Fibroblast of villous mesenchyme (primary cell): ENCODE data around the gene HCRTR2. TPM values are rescaled to one million over a fixed set of nuclear protein-coding genes. Genes with fewer than 3 reads are reported as not detected.
"Not testable (repeated sequence)": the region's sequence is repeated elsewhere in the genome, so short reads cannot be mapped to it uniquely, and the experiment has no call there.

Experiments used
- DNase-seq: peaks from one replicate; pipeline ENCODE4 v3.0.0-alpha.2; 2010; ENCODE audit warnings: low read depth
- H3K4me3 ChIP-seq: 2 replicates; pipeline ENCODE4 v1.5.1; 2011; ENCODE audit warnings: low read depth, mild to moderate bottlenecking, low read length
- total RNA-seq: library from RNA; depleted of rRNA; stranded (reverse); fragments of >200 nt; gene quantifications from 2 replicates; pipeline ENCODE4 v1.2.3, GENCODE V29; 2012
- TF ChIP-seq, protein P1 (sequence below): IDR thresholded peaks from 2 replicates; pipeline ENCODE4 v1.5.1; 2012; ENCODE audit warnings: low read depth, mild to moderate bottlenecking, low read length; ENCODE audit not compliant: insufficient read depth

The HCRTR2 gene
- total RNA-seq, 1 donor, result not detected

DNA sequence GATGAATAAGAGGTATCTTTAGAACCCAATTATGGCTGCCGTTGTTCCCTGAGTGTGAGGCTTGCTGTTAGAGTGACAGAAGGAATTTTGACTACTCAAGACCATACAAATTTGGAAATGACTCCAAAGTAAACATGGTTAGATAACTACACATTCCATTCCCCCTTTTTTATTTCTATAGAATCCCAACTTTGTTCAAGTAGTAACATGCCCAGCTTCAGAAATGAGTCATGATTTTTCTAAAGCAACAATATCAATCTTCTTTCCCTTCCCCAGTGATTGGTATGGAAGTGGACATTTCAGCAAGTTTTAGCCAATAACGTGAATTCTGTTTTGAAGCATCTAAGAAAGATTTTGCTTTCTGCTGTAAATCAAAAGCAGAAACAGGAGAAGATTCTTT lies 37.8 kb downstream of the HCRTR2 start:
- DNase-seq, result no peak
- TF ChIP-seq, protein P1, sequence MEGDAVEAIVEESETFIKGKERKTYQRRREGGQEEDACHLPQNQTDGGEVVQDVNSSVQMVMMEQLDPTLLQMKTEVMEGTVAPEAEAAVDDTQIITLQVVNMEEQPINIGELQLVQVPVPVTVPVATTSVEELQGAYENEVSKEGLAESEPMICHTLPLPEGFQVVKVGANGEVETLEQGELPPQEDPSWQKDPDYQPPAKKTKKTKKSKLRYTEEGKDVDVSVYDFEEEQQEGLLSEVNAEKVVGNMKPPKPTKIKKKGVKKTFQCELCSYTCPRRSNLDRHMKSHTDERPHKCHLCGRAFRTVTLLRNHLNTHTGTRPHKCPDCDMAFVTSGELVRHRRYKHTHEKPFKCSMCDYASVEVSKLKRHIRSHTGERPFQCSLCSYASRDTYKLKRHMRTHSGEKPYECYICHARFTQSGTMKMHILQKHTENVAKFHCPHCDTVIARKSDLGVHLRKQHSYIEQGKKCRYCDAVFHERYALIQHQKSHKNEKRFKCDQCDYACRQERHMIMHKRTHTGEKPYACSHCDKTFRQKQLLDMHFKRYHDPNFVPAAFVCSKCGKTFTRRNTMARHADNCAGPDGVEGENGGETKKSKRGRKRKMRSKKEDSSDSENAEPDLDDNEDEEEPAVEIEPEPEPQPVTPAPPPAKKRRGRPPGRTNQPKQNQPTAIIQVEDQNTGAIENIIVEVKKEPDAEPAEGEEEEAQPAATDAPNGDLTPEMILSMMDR, result no peak
- H3K4me3 ChIP-seq, result no peak overlapping the region

DNA sequence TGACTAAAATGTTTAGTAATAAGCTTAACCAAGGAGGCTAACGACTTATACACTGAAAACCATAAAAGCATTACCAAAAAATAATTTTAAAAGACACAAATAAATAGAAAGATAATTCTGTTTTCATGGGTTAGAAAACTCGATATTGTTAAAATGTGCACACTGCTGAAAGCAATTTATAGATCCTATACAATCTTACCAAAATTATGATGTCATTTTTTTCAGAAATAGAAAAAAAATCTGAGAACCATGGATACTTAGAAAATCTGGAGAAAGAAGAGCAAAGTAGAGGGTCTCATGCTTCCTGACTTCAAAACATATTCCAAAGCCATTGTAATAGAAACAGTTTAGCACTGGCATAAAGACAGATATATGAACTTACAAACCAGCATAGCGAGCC lies 46.6 kb downstream of the HCRTR2 start:
- DNase-seq, result no peak
- H3K4me3 ChIP-seq, result no peak overlapping the region
- TF ChIP-seq, protein P1, result no peak

DNA sequence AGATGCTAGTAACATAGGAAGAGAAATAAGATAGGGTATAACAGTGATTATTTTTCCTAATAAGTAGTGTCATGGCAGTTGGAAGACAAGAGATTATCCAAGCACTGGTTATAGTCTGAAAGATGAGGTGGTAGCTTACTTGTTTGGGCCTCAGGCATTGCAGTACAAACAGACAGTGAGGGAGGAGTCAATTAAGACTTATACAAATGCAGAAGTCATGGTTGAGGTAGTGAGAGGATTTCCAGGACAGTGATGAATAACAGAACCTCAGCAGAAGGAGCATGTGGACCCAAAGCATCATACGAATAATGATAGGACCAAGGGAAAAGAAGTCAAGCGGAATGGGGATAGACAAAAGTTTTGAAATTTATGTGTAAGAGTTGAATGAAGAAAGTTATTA lies 53.5 kb downstream of the HCRTR2 start:
- H3K4me3 ChIP-seq, result no peak overlapping the region
- DNase-seq, result no peak
- TF ChIP-seq, protein P1, result no peak

DNA sequence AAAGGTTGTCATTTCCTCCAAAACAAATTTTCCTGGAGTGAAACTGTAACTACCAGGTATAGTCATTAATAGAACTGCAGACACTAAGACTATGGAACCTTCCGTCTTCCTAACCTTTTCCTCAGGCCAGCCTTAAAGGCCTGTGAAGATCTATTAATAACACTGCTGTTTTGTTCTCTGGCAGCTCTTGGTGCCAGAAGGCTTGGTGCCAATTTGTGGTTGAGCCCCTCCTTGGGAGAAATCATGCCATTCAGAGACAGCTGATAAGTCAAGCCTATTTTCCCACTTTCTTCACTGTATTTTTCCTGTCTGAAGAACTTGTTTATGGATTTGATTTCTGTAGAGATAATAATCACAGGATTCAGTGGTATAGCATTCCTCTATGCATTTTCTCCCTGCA lies 64.8 kb downstream of the HCRTR2 start:
- H3K4me3 ChIP-seq, result no peak overlapping the region
- no peak for DNase-seq
- TF ChIP-seq, protein P1, result no peak

DNA sequence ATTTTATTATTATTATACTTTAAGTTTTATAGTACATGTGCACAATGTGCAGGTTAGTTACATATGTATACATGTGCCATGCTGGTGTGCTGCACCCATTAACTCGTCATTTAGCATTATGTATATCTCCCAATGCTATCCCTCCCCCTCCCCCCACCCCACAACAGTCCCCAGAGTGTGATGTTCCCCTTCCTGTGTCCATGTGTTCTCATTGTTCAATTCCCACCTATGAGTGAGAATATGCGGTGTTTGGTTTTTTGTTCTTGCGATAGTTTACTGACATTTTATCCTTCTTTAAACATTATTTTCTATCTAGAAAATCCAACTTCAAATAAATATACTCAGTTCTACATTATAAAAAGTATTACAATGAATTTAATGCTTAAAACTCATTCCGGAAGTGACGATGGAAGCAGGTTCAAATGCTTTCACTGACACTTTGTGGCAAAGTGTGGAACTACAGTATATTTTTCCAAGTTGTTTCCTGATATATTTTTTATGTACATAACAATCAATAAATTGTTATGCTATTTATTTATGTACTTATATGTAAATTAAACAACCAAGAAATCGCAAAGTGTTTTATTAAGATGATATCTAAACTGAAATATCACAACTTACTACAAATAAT lies 66.8 kb downstream of the HCRTR2 start:
- TF ChIP-seq, protein P1, result peak; percentile 47
- H3K4me3 ChIP-seq, result not testable (repeated sequence)
- peak; percentile 32 for DNase-seq

DNA sequence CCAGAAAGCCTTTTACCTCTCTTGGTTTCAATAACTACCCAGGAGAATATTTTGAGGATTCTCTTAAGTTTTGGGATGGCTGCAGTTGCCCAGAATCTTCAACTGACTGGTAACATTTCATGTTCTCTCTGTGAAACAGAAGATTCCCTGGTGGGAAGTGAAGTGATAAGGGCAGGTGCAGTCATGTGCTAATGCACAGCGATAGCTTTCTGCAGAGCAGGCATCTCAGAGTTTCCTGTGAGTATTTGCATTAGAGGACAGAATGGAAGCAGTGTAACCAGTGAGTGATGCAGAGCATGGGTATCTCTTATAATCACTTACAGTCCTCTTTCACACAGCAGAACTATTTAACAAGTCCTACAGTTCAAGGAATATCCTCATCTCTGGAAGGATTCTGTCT lies 76.1 kb downstream of the HCRTR2 start:
- TF ChIP-seq, protein P1, result no peak
- no peak overlapping the region for H3K4me3 ChIP-seq
- DNase-seq, result no peak

DNA sequence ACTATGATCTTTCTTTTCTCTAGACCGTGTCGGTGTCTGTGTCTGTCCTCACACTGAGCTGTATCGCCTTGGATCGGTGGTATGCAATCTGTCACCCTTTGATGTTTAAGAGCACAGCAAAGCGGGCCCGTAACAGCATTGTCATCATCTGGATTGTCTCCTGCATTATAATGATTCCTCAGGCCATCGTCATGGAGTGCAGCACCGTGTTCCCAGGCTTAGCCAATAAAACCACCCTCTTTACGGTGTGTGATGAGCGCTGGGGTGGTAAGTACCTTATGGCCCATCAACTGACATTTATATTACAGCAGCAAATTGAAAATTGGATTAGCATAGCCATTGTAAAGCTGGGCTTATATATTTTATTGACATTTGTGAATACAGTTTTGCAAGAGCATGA lies 80.8 kb downstream of the HCRTR2 start:
- TF ChIP-seq, protein P1, result no peak
- no peak for DNase-seq
- no peak overlapping the region for H3K4me3 ChIP-seq
